ENCODE measurements around the gene NDUFAF7.

- TF ChIP-seq POLR2A (IDR thresholded peaks at IDR 0.05; ENCODE audit: low read depth) (no peak), POLR2AphosphoS5 (IDR thresholded peaks at IDR 0.05) (no peak)
Observed at GRCh38 chr2:37268111-37268510, 36.7 kb downstream of the NDUFAF7 start.
